Calu3 (cell line): ENCODE measurements around the gene KCNJ12. TPM values are rescaled to one million over a fixed set of nuclear protein-coding genes. Genes with fewer than 3 reads are reported as not detected.

Experiments
- BruUV-seq: library from RNA; stranded (reverse); fragments of 400-500 nt; replicated peaks from 2 replicates; lab custom pipeline; 2021; lab: Mats Ljungman, UMichigan
- CTCF ChIA-PET: fragments of 300-600 bp; sonication (Branson Sonifier 250); formaldehyde crosslinking; loops from one replicate; lab custom pipeline; 2022; ENCODE audit warnings: antibody characterized with exemption; lab: Charles Lee
- DNase-seq: peaks from one replicate; pipeline ENCODE4 v3.0.0; 2022
- H3K27ac Mint-ChIP-seq: one replicate; pipeline ENCODE4 v1.8.0; 2022; ENCODE audit warnings: mixed read lengths; ENCODE audit not compliant: unreplicated experiment
- H3K27me3 Mint-ChIP-seq: one replicate; pipeline ENCODE4 v1.8.0; 2022; ENCODE audit warnings: mixed read lengths; ENCODE audit not compliant: unreplicated experiment
- H3K36me3 Mint-ChIP-seq: one replicate; pipeline ENCODE4 v1.8.0; 2022; ENCODE audit warnings: mild to moderate bottlenecking, moderate library complexity, mixed read lengths; ENCODE audit not compliant: insufficient read depth, unreplicated experiment
- H3K4me1 Mint-ChIP-seq: one replicate; pipeline ENCODE4 v1.8.0; 2022; ENCODE audit warnings: mild to moderate bottlenecking, low read depth, mixed read lengths; ENCODE audit not compliant: unreplicated experiment
- H3K4me3 Mint-ChIP-seq: one replicate; pipeline ENCODE4 v1.8.0; 2022; ENCODE audit warnings: mild to moderate bottlenecking, low read depth, moderate library complexity, mixed read lengths; ENCODE audit not compliant: unreplicated experiment
- H3K9me3 Mint-ChIP-seq: one replicate; pipeline ENCODE4 v1.8.0; 2022; ENCODE audit warnings: low read depth, mixed read lengths; ENCODE audit not compliant: unreplicated experiment
- CTCF ChIP-seq: fragments of 200-600 bp; IDR thresholded peaks from one replicate; pipeline ENCODE4 v1.8.0; 2022; ENCODE audit warnings: antibody characterized with exemption; ENCODE audit not compliant: unreplicated experiment
- intact Hi-C: fragments of 100-400 bp; cut with micrococcal nuclease; formaldehyde crosslinking; loops from one replicate; pipeline ENCODE4 v1.10.0; 2022; ENCODE audit not compliant: unreplicated experiment
- total RNA-seq: library from RNA; stranded (reverse); gene quantifications from 2 replicates; pipeline ENCODE4 v1.2.3, GENCODE V29; 2022

KCNJ12 gene
- total RNA-seq, 1 experiment from 2014 or later = not detected

GRCh38 chr17:21466550-21466949, 90.4 kb downstream of the KCNJ12 start:
- H3K4me3 Mint-ChIP-seq = no peak overlapping the region
- H3K4me1 Mint-ChIP-seq = no peaks in the 10 kb centered on the region
- TF ChIP-seq CTCF = no peak
- no peaks in the 10 kb centered on the region for H3K36me3 Mint-ChIP-seq
- peaks cover 56% of the 10 kb centered on the region for H3K27me3 Mint-ChIP-seq
- no peak for DNase-seq
- BruUV-seq = no TSS peak
- CTCF ChIA-PET = no interaction called here
- H3K27ac Mint-ChIP-seq = no peak overlapping the region
- intact Hi-C loops = no loop called here
- H3K9me3 Mint-ChIP-seq = no peaks in the 10 kb centered on the region

GRCh38 chr17:21467196-21467595, 91.0 kb downstream of the KCNJ12 start:
- DNase-seq = no peak
- no TSS peak for BruUV-seq
- Mint-ChIP-seq H3K9me3 (no peaks in the 10 kb centered on the region), H3K4me1 (no peaks in the 10 kb centered on the region), H3K27ac (no peak overlapping the region), H3K36me3 (no peaks in the 10 kb centered on the region), H3K27me3 (peaks cover 63% of the 10 kb centered on the region), H3K4me3 (no peak overlapping the region)
- CTCF ChIA-PET = no interaction called here
- no peak for TF ChIP-seq CTCF
- intact Hi-C loops = no loop called here

GRCh38 chr17:21467739-21468490, 91.8 kb downstream of the KCNJ12 start:
- Mint-ChIP-seq H3K27me3 (peaks cover 66% of the 10 kb centered on the region), H3K4me1 (no peaks in the 10 kb centered on the region)
- no TSS peak for BruUV-seq

More at GRCh38 chr17:21467739-21468490, 91.8 kb downstream of the KCNJ12 start:
- CTCF ChIA-PET = no interaction called here
- H3K27ac Mint-ChIP-seq = no peak overlapping the region
- no peak for TF ChIP-seq CTCF
- H3K9me3 Mint-ChIP-seq = no peaks in the 10 kb centered on the region
- no peak for DNase-seq
- intact Hi-C loops = no loop called here
- no peaks in the 10 kb centered on the region for H3K36me3 Mint-ChIP-seq
- H3K4me3 Mint-ChIP-seq = no peak overlapping the region

Other genes starting within 250 kb of the KCNJ12 start
- 15.3 and 17.7 TPM in 2 replicates for gene DHRS7B, start 249.4 kb upstream of the KCNJ12 start, total RNA-seq
- 18.9 and 20.3 TPM in 2 replicates for gene TMEM11, start 162.2 kb upstream of the KCNJ12 start, total RNA-seq
- gene NATD1, start 122.9 kb upstream of the KCNJ12 start, total RNA-seq = 1.5 and 1.7 TPM in 2 replicates
- 93.5 and 111 TPM in 2 replicates for gene MAP2K3, start 91.6 kb upstream of the KCNJ12 start, total RNA-seq